Thoracic aorta (tissue), 2 donors: ENCODE results near the gene KAZN. TPM values are rescaled to one million over a fixed set of nuclear protein-coding genes. Genes with fewer than 3 reads are reported as not detected.

Experiments used
- ATAC-seq: fragments of 150-250 bp; one replicate; pipeline ENCODE4 v1.8.0; 2017; ENCODE audit warnings: low read depth; ENCODE audit not compliant: insufficient number of reproducible peaks, low FRiP score
- DNase-seq: peaks from one replicate; pipeline ENCODE4 v3.0.0-alpha.2; 2020; ENCODE audit warnings: low spot score
- H3K27ac ChIP-seq, 2 donors: fragments of 200-600 bp; sonication (generic); 1 replicate in 1 of 2; 2 replicates in 1 of 2; pipeline ENCODE4 v1.5.1; 2016; ENCODE audit warnings: mild to moderate bottlenecking in 2 of 2, moderate library complexity in 2 of 2
- H3K27me3 ChIP-seq: fragments of 200-600 bp; sonication (generic); replicated peaks from 2 replicates; pipeline ENCODE4 v1.6.0; 2016; ENCODE audit warnings: mild to moderate bottlenecking; ENCODE audit not compliant: insufficient read depth
- H3K36me3 ChIP-seq: fragments of 200-600 bp; sonication (generic); one replicate; pipeline ENCODE4 v1.5.1; 2016
- H3K4me1 ChIP-seq, 2 donors: fragments of 200-600 bp; sonication (generic); 1 replicate in 1 of 2; 2 replicates in 1 of 2; pipeline versions ENCODE4 v1.5.1 to v1.6.0; 2016; ENCODE audit warnings: low read depth in 2 of 2, mild to moderate bottlenecking in 1 of 2; ENCODE audit not compliant: control insufficient read depth in 1 of 2
- H3K4me3 ChIP-seq: fragments of 200-600 bp; sonication (generic); 2 replicates; pipeline ENCODE4 v1.5.1; 2016; ENCODE audit warnings: mild to moderate bottlenecking
- H3K9me3 ChIP-seq: fragments of 200-600 bp; sonication (generic); 2 replicates; pipeline ENCODE4 v1.5.1; 2016
- CTCF ChIP-seq: fragments of 200-600 bp; sonication (generic); IDR thresholded peaks from one replicate; pipeline ENCODE4 v1.5.1; 2019; ENCODE audit warnings: antibody characterized with exemption
- total RNA-seq, 2 donors: library from RNA; depleted of rRNA; stranded (reverse); fragments of >200 nt; gene quantifications; one replicate each; pipeline versions ENCODE4 v1.1.0 to v1.2.3, GENCODE V29; 2016

The KAZN gene
- total RNA-seq, 2 donors from 2014 or later = 17.4 to 30.3 TPM

DNA sequence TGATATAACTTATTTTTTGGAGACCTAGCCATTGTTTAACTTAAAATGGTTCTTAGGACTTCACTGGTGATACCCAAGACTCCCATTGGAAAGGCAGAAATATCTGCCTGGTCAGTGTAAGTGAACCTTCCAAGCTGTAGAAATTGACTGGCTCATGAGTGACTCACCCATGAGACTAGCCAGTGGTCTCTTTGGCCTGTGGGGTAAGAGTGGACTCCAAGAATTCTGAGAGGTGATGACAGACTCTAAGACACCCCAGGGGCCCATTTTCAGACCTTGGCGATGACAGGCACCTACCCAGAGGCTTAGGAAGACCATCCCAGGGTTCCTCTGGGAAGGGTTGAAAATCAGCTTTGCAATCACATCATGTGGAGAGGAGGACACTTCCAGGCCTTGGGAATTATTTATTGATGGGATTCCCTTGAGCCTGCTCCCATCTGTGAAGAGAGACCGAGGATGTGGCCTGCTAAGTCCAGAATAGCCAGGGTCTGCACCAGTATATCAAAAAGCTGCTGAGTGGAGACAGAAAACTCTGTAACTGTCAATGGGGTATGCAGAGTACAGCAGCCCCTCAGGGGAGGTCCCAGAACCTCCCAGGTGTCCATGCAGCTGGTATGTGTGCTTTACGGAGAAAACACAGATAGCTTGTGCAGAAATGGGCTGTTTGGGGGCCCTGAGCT, 78.9 kb downstream of the KAZN start:
- Histone ChIP-seq H3K4me1 (no peaks in the 10 kb centered on the region), H3K27ac (no peak overlapping the region), H3K9me3 (no peaks in the 10 kb centered on the region), H3K27me3 (no peaks in the 10 kb centered on the region), H3K4me3 (no peak overlapping the region), H3K36me3 (no peaks in the 10 kb centered on the region)
- DNase-seq (no peak), ATAC-seq (no peak)
- TF ChIP-seq CTCF = no peak

DNA sequence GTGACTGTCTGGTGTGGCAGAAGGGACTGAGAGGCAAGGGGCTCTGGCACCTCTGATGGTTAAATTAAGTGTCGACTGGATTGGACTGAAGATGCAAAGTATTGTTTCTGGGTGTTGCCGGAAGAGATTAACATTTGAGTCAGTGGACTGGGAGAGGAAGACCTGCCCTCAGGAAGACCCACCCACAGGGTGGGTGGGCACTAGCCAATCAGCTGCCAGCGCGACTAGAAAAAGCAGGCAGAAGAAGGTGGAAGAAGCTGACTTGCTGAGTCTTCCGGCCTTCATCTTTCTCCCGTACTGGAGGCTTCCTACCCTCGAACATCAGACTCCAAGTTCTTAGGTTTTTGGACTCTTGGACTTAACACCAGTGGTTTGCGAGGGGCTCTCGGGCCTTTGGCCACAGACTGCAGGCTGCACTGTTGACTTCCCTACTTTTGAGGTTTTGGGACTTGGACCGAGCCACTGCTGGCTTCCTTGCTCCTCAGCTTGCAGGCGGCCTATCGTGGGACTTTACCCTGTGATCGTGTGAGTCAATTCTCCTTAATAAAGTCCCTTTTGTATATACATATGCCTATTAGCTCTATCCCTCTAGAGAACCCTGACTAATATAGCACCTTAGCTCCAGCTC, 79.6 kb downstream of the KAZN start:
- Histone ChIP-seq H3K9me3 (no peaks in the 10 kb centered on the region), H3K27ac (no peak overlapping the region), H3K4me1 (no peaks in the 10 kb centered on the region), H3K36me3 (no peaks in the 10 kb centered on the region), H3K4me3 (no peak overlapping the region), H3K27me3 (no peaks in the 10 kb centered on the region)
- ATAC-seq (no peak), DNase-seq (no peak)
- TF ChIP-seq CTCF = no peak

DNA sequence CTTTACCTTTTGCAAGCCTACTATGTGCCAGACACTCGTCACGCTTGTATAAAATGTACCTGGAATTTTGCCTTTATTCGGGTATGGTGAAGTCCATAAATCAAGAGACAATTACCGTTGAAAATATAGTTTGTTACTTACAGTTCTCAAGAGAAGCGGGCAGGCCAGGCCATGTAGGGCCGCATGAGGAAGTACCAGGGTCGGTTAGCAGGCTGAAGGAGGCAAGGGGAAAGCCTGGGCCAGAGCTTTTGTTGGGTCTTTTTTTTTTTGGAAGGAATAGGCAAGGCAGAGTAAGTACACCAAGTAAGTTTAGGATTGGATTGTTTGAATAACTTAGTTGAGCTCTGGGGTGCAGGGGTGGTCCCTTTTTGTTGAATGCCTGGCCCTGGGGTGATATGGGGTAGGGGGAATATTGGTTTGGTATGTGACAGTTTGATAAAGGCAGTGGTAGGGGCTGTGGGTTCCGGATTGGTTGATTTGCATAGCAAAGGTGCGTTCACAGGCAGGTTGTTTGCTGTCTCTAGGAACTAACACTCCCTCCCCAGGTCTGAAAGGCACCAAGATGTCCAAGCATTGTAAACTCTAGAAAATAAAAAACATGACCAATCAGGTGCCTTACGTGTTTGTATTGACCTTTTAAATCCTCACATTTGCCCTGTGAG, 80.7 kb downstream of the KAZN start:
- DNase-seq (no peak), ATAC-seq (no peak)
- Histone ChIP-seq H3K4me1 (no peaks in the 10 kb centered on the region), H3K27ac (no peak overlapping the region), H3K9me3 (no peaks in the 10 kb centered on the region), H3K27me3 (no peaks in the 10 kb centered on the region), H3K4me3 (no peak overlapping the region), H3K36me3 (no peaks in the 10 kb centered on the region)
- no peak for TF ChIP-seq CTCF

GRCh38 chr1:14681182-14681581, 82.7 kb downstream of the KAZN start:
- H3K36me3 ChIP-seq = no peaks in the 10 kb centered on the region
- ATAC-seq = no peak
- no peaks in the 10 kb centered on the region for H3K4me1 ChIP-seq
- no peak for TF ChIP-seq CTCF
- no peak for DNase-seq
- H3K9me3 ChIP-seq = peaks cover 3% of the 10 kb centered on the region
- no peaks in the 10 kb centered on the region for H3K27me3 ChIP-seq
- no peak overlapping the region for H3K27ac ChIP-seq
- H3K4me3 ChIP-seq = no peak overlapping the region

DNA sequence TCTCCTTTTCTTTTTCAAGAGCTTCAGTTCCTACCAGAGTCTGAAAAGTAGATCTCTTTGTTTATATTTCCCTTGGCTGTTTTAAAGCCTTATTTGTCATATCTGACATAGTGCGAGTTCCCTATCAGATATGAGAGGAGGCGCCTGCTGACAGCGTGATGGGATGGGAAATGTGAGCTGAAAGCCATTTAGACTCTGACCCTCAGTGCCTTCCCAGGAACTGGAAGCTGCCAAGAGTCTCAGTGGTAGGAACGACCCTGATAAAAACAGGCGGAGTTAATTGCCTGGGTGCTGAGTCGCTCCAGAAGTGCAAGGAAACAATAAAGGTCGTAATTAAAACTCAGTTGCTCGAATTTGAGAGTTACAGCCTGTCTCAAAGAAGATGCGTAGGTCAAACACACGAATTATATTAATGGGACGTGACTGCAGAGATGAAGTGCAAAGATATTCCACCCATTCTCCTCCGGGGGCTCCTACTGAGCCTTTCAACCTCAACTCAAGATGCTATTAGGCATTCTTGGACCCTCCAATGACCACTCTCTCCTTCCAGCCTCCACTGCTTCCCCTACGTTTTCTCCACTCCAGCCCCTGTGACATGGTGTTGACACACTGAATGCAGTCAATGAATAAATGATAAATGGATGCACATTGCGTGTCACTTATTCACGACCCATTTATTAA, 84.6 kb downstream of the KAZN start:
- Histone ChIP-seq H3K4me3 (no peak overlapping the region), H3K9me3 (peaks cover 3% of the 10 kb centered on the region), H3K27me3 (no peaks in the 10 kb centered on the region), H3K4me1 (no peaks in the 10 kb centered on the region), H3K27ac (no peak overlapping the region), H3K36me3 (no peaks in the 10 kb centered on the region)
- no peak for ATAC-seq
- no peak for DNase-seq
- TF ChIP-seq CTCF = no peak
